ENCODE results near the gene SLC37A1.

SLC37A1 gene

DNA sequence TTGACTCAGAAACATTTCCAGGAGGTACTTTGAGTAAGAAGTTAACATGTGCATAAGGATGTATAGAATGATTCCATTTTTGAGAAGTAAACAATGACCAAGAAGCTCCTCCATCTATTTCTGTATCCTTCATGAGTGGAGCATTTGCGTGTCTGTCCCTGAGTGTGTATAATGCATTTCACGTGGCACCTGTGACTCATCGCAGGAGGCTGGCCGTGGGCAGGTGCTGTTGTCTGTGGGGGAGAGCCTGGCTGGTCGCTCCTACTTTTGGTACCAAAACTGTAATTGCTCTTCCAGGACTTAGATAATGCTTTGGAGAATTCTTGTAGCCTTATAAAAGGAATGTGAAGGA is 16.5 kb downstream of the SLC37A1 start:
- no peak for DNase-seq

DNA sequence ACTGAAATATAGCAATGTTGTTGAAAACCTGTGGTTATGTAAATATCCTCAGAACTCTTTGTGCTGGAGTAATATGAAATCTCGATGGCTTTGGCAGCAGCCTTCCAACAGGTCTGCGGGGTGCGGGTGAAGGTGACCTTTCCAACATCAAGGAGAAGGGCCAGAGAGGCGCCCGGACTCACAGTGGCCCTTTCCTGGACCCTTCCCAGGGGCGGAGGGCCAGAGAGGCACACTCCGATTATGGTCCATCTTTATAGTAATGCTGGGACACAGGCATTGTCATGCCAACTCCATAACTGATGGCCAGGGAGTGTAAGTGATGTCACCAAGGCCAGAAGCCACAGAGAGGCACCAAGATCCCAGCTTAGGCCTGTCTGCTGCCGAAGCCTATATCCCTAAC is 18.1 kb downstream of the SLC37A1 start:
- DNase-seq, result no peak

DNA sequence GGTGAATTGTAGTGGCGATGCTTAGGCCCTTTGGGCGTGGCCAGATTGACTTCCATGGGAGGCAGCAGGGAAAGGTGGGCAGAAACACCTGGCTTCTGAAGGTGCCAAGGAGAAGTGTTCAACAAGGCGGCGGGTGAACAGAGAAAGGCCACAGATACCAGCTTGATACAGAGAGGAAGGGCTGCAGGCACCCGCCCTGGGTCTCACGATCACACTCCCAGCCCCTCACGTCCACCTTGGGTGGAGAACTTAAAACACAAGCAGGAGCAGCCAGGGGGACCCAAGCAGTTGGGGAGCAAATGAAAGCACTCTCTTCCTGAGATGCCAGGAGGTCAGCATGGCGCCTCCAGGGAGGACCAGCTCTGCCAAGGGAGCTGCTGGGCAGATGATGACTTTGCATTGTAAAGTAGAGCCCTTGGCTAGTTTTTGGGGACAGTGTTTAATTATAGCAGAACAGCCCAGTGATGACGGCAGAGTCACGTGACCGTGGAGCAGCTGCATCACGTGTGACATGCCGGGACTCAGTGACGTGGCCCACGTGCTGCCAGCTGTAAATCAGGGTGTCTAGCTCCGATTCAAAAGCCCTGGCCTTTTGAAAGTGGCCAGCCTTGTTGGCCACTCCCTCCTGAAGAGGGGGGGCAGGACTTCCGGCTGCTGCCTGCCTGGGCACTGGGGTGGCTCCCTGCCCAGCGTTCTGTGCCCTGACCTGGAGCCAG is 19.0 kb downstream of the SLC37A1 start:
- DNase-seq, result no peak

DNA sequence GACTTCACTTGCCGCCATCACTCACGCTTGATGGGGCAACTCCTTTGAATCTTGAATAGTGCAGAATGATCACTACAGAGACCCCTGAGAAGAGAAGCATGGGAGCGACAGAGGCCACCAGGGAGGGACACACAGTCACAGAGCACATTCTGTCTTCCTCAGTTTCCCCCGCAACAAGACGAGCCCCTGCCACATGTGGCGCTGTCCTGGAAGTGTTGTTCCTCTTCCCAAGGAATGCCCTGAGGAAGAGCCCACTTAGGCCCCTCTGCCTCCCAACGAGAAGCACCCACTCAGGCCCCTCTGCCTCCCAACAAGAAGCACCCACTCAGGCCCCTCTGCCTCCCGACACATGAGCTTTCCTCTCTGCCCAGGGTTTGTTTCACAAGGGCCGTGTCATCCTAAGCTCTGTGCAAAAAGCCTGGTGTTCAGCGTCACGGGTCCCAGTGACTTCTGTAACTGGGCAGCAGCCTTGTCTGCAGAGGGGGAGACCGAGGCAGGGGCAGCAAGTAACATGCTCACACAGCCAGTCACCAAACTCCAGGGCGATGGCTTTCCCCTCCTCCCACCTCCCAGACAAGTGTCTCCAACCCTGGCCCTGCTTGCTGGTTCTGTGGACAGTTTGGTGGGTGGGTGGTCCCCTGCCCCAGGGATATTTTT is 19.8 kb downstream of the SLC37A1 start:
- DNase-seq, result no peak

DNA sequence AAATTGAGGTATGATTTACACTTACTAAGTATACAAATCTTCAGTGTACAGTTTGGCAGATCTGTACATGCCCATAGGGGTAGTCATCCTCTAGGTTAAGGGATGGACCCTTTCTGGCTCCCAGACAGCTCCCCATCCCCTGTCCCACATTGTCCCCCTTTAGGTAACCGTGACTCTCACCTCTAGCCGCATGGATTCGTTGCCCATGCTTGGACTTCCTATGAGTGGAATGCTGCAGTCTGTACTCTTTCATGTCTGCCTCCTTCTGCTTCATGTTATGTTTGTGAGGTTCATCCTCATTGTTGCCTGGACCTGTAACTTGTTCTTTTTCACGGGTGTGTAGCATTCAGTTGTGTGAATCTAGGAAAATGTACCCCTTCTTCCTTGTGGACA is 20.3 kb downstream of the SLC37A1 start:
- no peak for DNase-seq

DNA sequence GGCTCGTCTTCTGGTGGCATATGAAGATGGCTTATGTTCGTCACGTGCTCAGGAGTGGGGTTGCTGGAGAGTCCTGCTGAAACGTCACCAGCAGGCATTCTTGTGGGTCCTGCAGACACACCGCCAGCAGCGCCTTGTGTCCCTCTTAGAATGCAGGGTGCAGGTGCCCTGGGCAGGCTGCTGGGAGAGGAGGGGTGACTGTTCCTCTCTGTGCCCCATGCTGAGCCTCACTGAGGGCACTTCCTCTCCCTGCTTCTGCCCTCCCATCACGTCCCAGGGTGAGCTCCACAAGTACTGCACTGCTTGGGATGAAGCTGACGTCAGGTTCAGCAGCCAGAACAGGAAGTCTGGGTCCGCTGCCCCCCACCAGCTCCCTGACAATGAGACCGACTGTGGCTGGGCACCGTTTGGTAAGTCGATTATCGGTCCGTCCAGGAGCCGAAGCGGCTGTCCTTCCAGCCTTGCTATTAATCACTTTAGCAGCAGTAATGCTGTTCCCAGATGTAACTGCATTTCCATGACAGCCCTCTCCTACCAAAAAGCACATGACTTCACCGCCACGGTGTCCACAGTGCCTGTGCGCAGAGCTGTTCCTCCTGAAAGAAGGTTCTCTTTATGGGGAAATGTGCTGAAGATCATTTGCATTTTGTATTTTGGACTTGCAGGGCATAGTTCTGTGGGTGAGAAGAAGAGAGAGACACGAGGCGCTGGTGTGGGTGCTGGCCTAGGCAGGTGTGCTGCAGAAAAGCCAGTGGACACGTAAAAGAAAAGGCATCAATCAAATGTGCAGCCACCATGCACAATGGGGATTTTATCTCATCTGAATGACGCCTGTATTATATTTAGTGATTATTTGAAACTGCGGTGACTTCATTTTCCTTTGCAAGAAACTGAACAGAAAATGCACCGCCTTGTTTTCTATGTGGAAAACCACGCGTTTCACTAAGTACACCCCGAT is 21.0 kb downstream of the SLC37A1 start:
- no peak for DNase-seq

DNA sequence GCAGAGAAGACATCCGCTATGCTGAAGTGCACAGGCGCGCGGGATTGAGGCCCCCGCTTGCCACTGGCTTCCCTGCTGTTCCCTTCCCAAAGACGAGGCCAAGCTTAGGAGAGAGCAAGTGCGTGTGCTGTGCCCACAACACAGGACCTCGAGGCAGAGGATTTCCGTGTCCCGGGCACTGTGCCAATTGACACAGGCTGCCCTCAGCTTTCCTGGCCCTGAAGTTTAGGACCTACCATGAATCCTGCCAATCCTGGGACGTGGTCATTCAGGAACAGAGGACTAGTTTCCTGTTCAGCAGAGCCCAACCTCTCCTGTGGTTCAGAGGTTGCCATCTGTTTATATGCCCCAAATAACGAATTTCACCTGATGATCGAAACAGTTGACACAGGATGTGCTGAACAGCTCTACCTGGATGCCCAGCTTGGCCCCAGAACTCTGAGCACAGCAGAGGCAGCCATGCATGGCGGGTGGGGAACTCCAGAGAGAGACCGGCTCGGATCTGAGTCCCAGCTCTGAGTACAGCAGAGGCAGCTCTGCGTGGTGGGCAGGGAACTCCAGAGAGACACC is 22.0 kb downstream of the SLC37A1 start:
- DNase-seq, result no peak

DNA sequence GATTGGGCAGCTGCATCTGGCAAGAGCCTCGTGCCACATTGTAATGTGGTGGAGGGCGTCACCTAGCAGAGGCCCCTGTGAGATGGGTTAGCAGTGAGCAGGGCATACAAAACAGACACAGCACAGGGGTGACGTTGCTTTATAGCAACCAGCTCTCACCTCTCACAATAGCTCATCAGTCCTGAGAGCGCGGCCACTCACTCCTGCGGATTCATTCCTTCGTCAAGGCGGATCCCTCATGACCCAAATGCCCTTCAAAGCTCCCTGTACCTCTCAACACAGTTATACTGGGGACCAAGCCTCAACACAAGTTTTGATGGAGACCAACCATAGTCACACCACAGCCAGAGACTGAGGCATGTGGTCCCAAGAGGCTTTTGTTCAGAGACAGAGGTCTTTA is 22.9 kb downstream of the SLC37A1 start:
- DNase-seq, result no peak

DNA sequence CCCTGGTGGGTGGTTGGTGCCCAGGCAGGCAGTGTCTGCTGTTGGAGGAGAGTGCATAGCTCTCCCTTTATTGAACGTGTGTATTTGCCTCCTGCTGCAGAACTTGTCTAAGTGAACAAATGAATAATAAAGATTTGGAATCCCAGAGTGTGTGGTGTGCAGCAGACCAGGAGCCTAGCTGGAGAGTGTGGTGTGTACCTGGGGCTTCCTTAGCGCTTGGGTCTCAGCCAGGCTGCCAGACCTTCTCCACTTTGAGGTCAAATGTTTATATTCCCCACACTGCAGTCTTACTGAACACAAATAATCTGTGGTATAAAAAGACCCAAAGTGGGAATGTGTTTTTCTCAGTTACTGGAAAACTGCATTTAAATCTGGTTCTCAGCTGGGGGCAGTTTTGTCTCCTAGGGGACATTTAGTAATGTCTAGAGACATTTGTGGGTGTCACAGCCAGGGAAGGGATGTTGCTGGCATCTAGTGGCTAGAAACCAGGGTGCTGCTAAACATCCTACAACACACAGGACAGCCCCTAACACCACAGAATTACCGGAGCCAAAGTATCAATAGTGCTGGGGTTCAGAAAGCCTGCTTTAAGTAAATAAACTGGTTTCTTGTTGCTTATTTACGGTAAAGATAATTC is 23.6 kb downstream of the SLC37A1 start:
- no peak for DNase-seq

DNA sequence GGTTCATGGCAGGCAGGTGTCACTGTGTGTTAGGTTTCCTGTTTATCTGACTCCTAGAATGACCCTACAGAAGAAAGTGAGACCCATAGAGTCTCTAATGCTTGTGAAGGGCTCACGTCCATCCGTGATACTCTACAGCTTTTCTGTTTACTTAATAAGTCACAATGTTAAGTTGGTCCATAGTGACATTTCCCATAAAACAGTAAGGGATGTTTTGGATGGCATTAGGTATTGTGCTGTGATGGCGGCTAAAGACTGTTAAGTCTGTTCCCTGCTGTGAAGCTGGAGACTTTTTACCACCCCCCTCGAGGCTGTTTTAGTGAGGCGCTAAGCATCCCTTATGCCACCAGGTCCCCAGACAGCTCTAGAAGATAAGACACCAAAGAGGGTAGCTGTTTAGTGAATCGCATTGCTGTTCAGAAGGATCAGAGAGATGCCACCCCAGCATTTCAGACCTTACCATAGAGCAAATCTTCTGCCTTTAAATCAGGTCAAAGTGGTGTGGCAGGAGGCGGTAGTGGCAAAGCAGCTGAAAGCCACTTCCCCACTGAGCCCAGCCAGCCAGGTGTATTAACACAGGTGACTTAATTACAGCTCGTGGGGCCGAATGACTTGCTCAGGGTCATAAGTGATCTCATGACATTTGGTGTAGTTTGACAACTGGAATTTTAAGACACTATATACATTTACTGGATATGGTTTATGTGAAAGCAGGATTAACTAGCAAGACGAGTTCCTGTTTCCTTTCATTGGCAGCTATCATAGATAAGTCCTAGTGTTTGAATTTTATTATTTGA is 25.0 kb downstream of the SLC37A1 start:
- no peak for DNase-seq

DNA sequence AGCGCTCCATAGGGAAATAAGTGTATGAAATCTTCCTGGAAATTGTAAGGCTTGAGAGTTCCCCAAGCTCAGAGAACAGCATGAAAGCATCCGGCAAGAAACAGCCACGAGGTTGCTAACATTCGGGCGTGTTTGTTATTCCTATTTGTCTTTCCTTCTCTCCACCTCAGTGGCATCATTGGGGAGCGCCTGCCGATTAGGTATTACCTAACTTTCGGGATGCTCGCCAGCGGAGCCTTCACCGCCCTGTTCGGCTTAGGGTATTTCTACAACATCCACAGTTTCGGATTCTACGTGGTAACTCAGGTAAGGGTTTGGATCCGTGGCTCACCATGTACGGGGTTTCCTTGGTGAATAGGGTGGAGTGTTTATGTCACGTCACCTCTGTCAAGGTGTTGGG is 25.7 kb downstream of the SLC37A1 start:
- DNase-seq, result no peak

DNA sequence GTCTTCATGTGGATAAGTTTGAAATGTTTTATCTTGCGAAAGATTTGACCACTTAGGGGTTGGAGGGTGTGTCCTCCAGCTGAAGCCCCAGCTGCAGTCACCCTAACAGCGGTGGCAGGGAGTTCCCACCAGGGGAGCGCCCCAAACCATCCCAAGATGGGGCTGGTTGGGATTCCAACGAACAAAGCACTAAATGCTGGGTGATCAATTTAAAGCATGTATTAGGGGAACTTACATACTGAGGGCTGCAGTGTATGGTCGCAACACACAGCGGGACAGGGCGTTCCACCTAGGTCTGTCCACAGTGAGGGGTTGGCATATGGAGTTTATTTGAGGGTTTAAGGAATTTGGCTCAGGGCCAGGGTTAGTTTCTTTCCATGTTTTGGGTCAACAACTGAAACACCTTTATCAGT is 26.3 kb downstream of the SLC37A1 start:
- no peak for DNase-seq

DNA sequence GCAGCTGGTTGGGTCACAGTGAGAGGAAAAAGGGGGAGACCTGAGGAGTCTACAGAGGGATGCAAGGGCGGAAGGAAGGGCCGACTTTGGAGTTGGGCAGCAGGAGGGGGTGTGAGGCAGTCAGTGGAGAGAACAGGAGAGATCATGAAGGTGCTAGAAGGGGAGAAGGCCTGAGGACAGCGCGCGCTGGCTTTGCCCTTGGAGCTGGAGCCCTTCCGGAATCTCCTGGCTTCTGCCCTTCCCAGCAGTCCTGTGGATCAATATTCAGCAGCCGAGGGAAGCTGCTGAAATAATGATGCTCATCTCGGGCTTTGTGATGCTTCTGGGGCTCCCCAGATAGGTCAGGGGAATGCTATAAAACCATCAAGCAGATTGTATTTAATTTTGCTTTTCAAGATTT is 26.7 kb downstream of the SLC37A1 start:
- no peak for DNase-seq

DNA sequence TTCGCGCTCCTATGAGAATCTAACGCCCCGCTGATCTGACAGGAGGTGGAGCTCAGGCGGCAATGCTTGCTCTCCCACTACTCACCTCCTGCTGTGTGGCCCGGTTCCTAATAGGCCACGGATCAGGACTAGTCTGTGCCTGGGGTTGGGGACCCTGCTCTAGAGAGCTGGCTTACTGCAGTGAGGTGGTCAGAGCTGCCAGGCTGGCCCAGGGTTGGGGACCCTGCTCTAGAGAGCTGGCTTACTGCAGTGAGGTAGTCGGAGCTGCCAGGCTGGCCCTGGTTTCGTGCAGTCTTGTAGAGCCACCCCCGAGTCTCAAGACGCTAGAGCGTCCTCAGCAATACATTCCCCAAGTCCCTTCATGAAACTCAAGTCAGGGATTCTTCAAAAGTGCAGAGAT is 27.5 kb downstream of the SLC37A1 start:
- DNase-seq, result no peak

DNA sequence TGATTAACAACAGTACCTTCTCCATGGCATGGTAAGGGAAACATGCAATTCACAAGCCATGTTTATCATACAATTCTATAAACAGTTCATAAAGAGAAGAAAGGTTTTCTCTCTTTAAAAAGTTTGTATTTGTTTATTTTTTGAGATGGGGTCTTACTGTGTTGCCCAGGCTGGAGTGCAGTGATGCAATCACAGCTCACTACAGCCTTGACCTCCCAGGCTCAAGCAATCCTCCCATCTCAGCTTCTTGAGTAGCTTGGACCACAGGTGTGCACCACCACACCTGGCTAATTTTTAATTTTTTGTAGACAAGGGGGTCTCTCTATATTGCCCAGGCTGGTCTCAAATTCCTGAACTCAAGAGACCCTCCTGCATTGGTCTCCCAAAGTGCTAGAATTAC is 28.0 kb downstream of the SLC37A1 start:
- DNase-seq, result no peak

DNA sequence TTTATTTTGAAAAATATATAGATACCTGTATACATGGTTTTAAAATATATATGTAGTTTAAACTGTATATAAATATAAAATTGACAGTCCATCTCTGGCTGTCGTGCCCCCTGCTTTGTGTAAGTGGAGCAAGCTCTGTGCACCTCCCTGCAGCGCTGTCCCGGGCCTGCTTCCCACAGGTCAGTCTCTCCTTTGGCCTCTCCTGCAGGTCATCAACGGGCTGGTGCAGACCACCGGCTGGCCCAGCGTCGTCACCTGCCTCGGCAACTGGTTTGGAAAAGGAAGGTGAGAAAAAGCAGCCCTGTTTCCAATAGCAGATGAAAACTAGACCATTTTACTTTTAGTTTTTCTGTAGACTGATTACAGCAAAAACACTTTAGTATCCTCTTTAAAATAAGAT is 28.5 kb downstream of the SLC37A1 start:
- DNase-seq, result no peak

DNA sequence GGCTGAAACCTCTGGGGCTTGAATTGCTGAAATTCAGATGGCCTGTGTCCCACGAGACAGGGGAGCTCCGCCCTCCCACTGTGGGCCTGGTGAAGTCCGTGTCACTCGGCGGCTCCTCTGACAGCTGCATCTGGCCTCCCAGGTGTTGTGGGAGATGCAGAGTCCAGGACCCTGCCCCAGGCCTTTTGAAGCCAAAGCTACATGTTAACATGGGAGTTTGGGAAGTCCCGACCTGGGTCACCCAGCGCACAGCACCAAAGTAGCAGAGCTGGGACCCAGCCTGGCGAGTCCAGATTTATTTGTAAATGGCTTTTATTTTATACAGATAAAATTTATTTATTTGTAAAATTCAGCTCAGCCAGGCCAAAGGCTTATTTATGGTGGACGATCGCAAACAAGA is 28.9 kb downstream of the SLC37A1 start:
- DNase-seq, result no peak

DNA sequence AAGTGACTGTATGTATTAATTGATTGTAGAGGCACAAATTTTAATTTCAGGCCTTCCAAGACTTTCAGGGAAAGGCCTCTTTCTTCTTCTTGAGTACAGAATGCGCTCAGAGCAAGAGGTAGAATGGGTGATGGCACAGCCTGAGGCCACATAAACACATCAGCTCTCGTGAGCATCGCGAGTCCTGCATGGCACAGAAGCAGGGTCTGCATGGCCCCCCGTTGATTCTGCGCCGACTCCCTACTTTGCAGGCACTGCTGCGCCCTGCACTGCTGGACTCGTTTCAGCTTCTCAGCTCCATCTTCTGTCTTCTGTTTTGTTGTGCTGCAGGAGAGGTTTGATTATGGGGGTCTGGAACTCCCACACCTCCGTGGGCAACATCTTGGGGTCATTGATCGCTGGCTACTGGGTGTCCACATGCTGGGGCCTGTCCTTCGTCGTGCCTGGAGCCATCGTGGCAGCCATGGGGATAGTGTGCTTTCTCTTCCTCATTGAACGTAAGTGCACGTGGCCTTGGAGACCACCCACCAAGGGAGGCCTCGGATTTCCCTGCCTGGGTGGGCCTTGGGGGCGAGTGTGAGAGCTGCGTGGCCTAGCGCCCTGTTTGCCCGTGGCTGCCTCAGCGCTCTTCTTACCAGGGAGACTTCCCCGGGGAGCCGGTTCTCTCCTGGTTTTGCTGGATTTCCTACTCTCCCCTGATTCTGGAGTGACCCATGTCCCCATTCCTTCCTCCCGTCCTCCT is 29.6 kb downstream of the SLC37A1 start:
- no peak for DNase-seq

DNA sequence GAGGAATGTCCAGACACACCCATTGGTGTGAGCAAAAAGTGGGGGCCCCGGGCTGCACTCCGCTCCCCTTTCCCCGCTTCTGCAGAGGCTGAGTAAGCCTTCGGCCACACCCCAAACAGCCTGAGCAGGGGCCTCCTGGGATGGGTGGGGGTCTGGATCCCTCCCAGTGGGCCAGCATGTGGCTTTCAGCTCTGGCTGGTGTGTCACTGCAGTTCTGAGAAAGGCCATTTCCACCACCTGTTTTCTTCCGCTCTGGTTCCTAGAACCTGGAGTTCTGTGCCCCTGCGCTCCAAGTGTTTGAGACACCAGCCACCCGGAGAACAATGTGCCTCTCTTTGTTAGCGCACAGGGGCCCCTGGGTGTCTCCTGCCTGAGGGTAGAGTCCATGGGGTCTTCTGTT is 30.9 kb downstream of the SLC37A1 start:
- no peak for DNase-seq

DNA sequence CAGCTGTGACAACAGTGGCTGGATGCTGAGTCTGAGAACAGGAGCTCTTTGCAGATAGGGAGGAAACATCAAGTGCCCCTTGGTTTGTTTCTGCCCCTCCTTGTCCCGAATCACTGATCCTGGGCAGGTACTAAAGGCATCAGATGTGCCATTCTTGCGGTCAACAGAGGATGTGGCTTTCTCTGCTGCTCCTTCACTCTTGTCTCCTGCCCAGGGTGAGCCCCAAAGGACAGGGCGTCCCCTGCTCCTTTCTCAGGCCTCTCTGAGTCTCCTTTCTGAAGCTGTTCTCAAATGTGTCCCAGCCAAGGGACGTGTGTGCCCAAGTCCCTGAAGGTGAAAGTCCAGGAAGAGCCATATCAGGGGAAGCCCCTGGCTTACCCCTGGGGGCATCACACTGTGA is 31.7 kb downstream of the SLC37A1 start:
- no peak for DNase-seq

DNA sequence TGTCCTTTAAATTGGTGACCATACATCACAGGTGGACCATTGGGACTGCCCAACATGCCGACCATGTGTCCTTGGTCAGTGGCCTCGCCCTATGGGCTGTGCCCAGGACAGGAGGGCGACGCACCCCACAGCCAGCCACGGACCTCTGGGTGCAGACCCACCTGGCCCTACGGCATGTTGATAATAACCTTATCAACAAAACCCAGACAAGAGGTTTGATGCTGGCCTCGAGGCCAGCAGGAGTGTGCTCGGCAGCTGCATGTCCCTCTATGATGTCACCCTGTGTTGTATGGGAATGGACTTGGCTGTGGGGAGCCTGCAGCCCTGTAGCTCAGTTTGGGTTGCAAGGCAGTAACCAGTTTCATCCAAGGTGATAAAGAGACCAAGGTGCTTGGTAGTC is 32.1 kb downstream of the SLC37A1 start:
- DNase-seq, result no peak

DNA sequence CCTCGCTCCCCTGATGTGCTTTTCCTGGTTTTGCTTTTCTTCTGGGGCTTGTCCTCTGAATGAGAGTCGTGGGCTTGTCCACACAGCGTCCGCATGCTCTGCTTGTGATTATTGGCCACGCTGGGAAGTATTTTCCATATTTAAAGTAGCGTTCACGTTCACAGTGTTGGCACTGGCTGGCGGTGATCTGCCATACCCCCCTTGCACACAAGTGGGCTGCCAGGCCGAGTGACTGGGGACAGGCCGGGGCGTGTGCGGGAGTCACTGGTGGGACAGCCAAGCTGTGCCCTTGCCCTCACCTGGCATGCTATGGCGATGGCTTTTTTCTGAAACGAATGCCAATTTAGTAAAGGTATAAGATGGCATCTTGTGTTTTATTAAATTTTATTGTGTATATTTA is 32.8 kb downstream of the SLC37A1 start:
- no peak for DNase-seq

Data from NCI-H2227 treated with DMSO at 0.1 percent for 48 hours (cell line).